SKM-1 treated with dmso at 0.1 percent for 144 hours (cell line): ENCODE data around the gene ACSM6.
"Not testable (repeated sequence)": the region's sequence is repeated elsewhere in the genome, so short reads cannot be mapped to it uniquely, and the experiment has no call there.

Source experiments
- DNase-seq: peaks from one replicate; lab custom pipeline; 2025; ENCODE audit not compliant: unreplicated experiment; lab: John Stamatoyannopoulos, UW

ACSM6 gene

GRCh38 chr10:95193944-95194343, at the start of gene ACSM6:
Gene ACSM6 (plus strand): TSS chr10:95194238. CDS start chr10:95194486, 248 bp downstream.
- no peak for DNase-seq

GRCh38 chr10:95168694-95169093, 25.3 kb upstream of the ACSM6 start:
- DNase-seq = no peak

GRCh38 chr10:95169522-95169921, 24.5 kb upstream of the ACSM6 start:
- no peak for DNase-seq

- DNase-seq = no peak
These were observed 23.2 kb upstream of the ACSM6 start for GRCh38 chr10:95170790-95171189.

GRCh38 chr10:95171336-95171735, 22.7 kb upstream of the ACSM6 start:
- no peak for DNase-seq

- DNase-seq = no peak
These were observed 21.2 kb upstream of the ACSM6 start for GRCh38 chr10:95172851-95173250.

GRCh38 chr10:95176101-95176500, 17.9 kb upstream of the ACSM6 start:
- no peak for DNase-seq

- no peak for DNase-seq
These were observed 16.6 kb upstream of the ACSM6 start for GRCh38 chr10:95177429-95177828.

GRCh38 chr10:95178266-95178665, 15.8 kb upstream of the ACSM6 start:
- no peak for DNase-seq

GRCh38 chr10:95178797-95179196, 15.2 kb upstream of the ACSM6 start:
- DNase-seq = no peak

GRCh38 chr10:95181726-95182125, 12.3 kb upstream of the ACSM6 start:
- DNase-seq = no peak

- DNase-seq = peak; percentile 74
These were observed 10.5 kb upstream of the ACSM6 start for GRCh38 chr10:95183271-95184230.

GRCh38 chr10:95187617-95188016, 6.4 kb upstream of the ACSM6 start:
- DNase-seq = no peak

- DNase-seq = no peak
These were observed 5.4 kb upstream of the ACSM6 start for GRCh38 chr10:95188593-95188992.

GRCh38 chr10:95196046-95196445, 2.0 kb downstream of the ACSM6 start:
- DNase-seq = no peak

- DNase-seq = no peak
These were observed 7.7 kb downstream of the ACSM6 start for GRCh38 chr10:95201736-95202135.

GRCh38 chr10:95202865-95203264, 8.8 kb downstream of the ACSM6 start:
- not testable (repeated sequence) for DNase-seq

- no peak for DNase-seq
These were observed 14.8 kb downstream of the ACSM6 start for GRCh38 chr10:95208702-95209391.

GRCh38 chr10:95209509-95210127, 15.6 kb downstream of the ACSM6 start:
- DNase-seq = no peak

- no peak for DNase-seq
These were observed 17.7 kb downstream of the ACSM6 start for GRCh38 chr10:95211606-95212279.

GRCh38 chr10:95214369-95214768, 20.3 kb downstream of the ACSM6 start:
- DNase-seq = no peak
